ENCODE measurements around the gene EDC3. TPM values are rescaled to one million over a fixed set of nuclear protein-coding genes. Genes with fewer than 3 reads are reported as not detected.

Gene EDC3
- total RNA-seq, 1 donor: 9.8 TPM

GRCh38 chr15:74619916-74620635 lies 75.7 kb downstream of the EDC3 start:
- H4K20me1 ChIP-seq (ENCODE audit: insufficient read depth, low read length): peaks cover 78% of the 10 kb centered on the region
- no peak overlapping the region for H2AFZ ChIP-seq (ENCODE audit: low read length)
- no peaks in the 10 kb centered on the region for H3K9me3 ChIP-seq (ENCODE audit: low read depth, low read length)
- no peak overlapping the region for H3K4me3 ChIP-seq (ENCODE audit: insufficient read depth, low read length)
- H3K4me1 ChIP-seq (ENCODE audit: insufficient read depth, low read length): peaks cover 13% of the 10 kb centered on the region
- H3K27me3 ChIP-seq (ENCODE audit: insufficient read depth, low read length): no peaks in the 10 kb centered on the region
- H3K4me2 ChIP-seq (ENCODE audit: insufficient read depth, low read length): no peak overlapping the region
- peak; percentile 66 for DNase-seq (ENCODE audit: insufficient read length, low spot score, missing footprints)
- H3K79me2 ChIP-seq (ENCODE audit: insufficient read depth, low read length): peaks cover 94% of the 10 kb centered on the region
- peaks cover 61% of the 10 kb centered on the region for H3K36me3 ChIP-seq (ENCODE audit: insufficient read depth, low read length)
- H3K27ac ChIP-seq (ENCODE audit: low read depth, low read length): no peak overlapping the region
- TF ChIP-seq CTCF (IDR thresholded peaks at IDR 0.05; ENCODE audit: extremely low read depth, low read depth, low read length): no peak

GRCh38 chr15:74618841-74619596 lies 76.8 kb downstream of the EDC3 start:
- Histone ChIP-seq H3K27ac (ENCODE audit: low read depth, low read length) (peak overlapping the region; percentile 16), H3K9me3 (ENCODE audit: low read depth, low read length) (no peaks in the 10 kb centered on the region), H3K4me1 (ENCODE audit: insufficient read depth, low read length) (peaks cover 20% of the 10 kb centered on the region), H4K20me1 (ENCODE audit: insufficient read depth, low read length) (peaks cover 71% of the 10 kb centered on the region), H3K4me2 (ENCODE audit: insufficient read depth, low read length) (no peak overlapping the region), H3K27me3 (ENCODE audit: insufficient read depth, low read length) (no peaks in the 10 kb centered on the region), H2AFZ (ENCODE audit: low read length) (no peak overlapping the region), H3K36me3 (ENCODE audit: insufficient read depth, low read length) (peaks cover 51% of the 10 kb centered on the region), H3K4me3 (ENCODE audit: insufficient read depth, low read length) (no peak overlapping the region), H3K79me2 (ENCODE audit: insufficient read depth, low read length) (peaks cover 89% of the 10 kb centered on the region)
- TF ChIP-seq CTCF (IDR thresholded peaks at IDR 0.05; ENCODE audit: extremely low read depth, low read depth, low read length): no peak
- DNase-seq (ENCODE audit: insufficient read length, low spot score, missing footprints): peak; percentile 69

GRCh38 chr15:74616996-74617395 lies 78.8 kb downstream of the EDC3 start:
- H3K27ac ChIP-seq (ENCODE audit: low read depth, low read length): peak overlapping the region; percentile 88

More at GRCh38 chr15:74616996-74617395, 78.8 kb downstream of the EDC3 start:
- H2AFZ ChIP-seq (ENCODE audit: low read length): no peak overlapping the region
- H3K36me3 ChIP-seq (ENCODE audit: insufficient read depth, low read length): peaks cover 30% of the 10 kb centered on the region
- H3K27me3 ChIP-seq (ENCODE audit: insufficient read depth, low read length): peaks cover 4% of the 10 kb centered on the region
- peak overlapping the region; percentile 85 for H3K4me2 ChIP-seq (ENCODE audit: insufficient read depth, low read length)
- peaks cover 54% of the 10 kb centered on the region for H4K20me1 ChIP-seq (ENCODE audit: insufficient read depth, low read length)
- H3K4me3 ChIP-seq (ENCODE audit: insufficient read depth, low read length): peak overlapping the region; percentile 87
- TF ChIP-seq CTCF (IDR thresholded peaks at IDR 0.05; ENCODE audit: extremely low read depth, low read depth, low read length): no peak
- DNase-seq (ENCODE audit: insufficient read length, low spot score, missing footprints): peak; percentile 77
- H3K9me3 ChIP-seq (ENCODE audit: low read depth, low read length): no peaks in the 10 kb centered on the region
- H3K4me1 ChIP-seq (ENCODE audit: insufficient read depth, low read length): peaks cover 21% of the 10 kb centered on the region
- peaks cover 68% of the 10 kb centered on the region for H3K79me2 ChIP-seq (ENCODE audit: insufficient read depth, low read length)
